Left lung (tissue), 10 donors: Measurements from ENCODE around the gene HSPB2. TPM values are rescaled to one million over a fixed set of nuclear protein-coding genes. Genes with fewer than 3 reads are reported as not detected.

Source experiments
- ATAC-seq: fragments of 200-7000 bp; cut with Tn5 transposase; one replicate; pipeline ENCODE4 v1.9.1; 2020; ENCODE audit warnings: moderate library complexity
- DNase-seq, 4 donors: peaks; one replicate each; pipeline ENCODE4 v3.0.0-alpha.2; 2013 to 2020
- H3K27ac ChIP-seq, 2 donors: fragments of 200-600 bp; sonication (generic) in 1 of 2; one replicate each; pipeline versions ENCODE4 v1.5.0 to v1.8.0; 2020 to 2021
- H3K27me3 ChIP-seq, 2 donors: fragments of 200-600 bp; sonication (generic) in 1 of 2; one replicate each; pipeline versions ENCODE4 v1.5.0 to v1.8.0; 2020 to 2021
- H3K36me3 ChIP-seq, 2 donors: fragments of 200-600 bp; sonication (generic) in 1 of 2; one replicate each; pipeline versions ENCODE4 v1.5.0 to v1.8.0; 2020 to 2021
- H3K4me1 ChIP-seq, 2 donors: fragments of 200-600 bp; one replicate each; pipeline ENCODE4 v1.8.0; 2021
- H3K4me3 ChIP-seq, 2 donors: fragments of 200-600 bp; sonication (generic) in 1 of 2; one replicate each; pipeline versions ENCODE4 v1.5.0 to v1.8.0; 2020 to 2021; ENCODE audit warnings: mild to moderate bottlenecking in 1 of 2
- H3K9me3 ChIP-seq, 2 donors: fragments of 200-600 bp; sonication (generic) in 1 of 2; one replicate each; pipeline versions ENCODE4 v1.5.0 to v1.8.0; 2020 to 2021
- CTCF ChIP-seq, 2 donors: fragments of 200-600 bp; sonication (generic) in 1 of 2; IDR thresholded peaks; one replicate each; pipeline versions ENCODE4 v1.5.0 to v1.8.0; 2021; ENCODE audit warnings: antibody characterized with exemption in 2 of 2
- intact Hi-C, 2 donors: fragments of 100-400 bp; cut with DNase I; formaldehyde crosslinking; loops; one replicate each; pipeline versions ENCODE4 v1.11.2 to v1.14.2; 2022
- polyA plus RNA-seq, 6 donors: library from polyadenylated mRNA; unstranded; fragments of 120-200 nt; gene quantifications; one replicate each; pipeline ENCODE4 v1.2.1, GENCODE V29; 2013; ENCODE audit not compliant: insufficient read length in 6 of 6
- total RNA-seq, 2 donors: library from RNA; stranded (reverse); fragmentation: NEBNext Ultra II Directional; extraction: Animal tissue kit (Norgen Biotek cat#: 25700); gene quantifications; one replicate each; pipeline ENCODE4 v1.2.1, GENCODE V29; 2021
- donor health status: DM: no; HTN: yes; CAD: no.
- donor health status: DM: no; HTN: no; CAD: no.

Gene HSPB2
- total and polyA plus RNA-seq, 8 donors, result 3.7 to 7.2 (median 4.8) TPM

GRCh38 chr11:111945198-111945597 is 32.7 kb downstream of the HSPB2 start:
- ATAC-seq (no peak), DNase-seq (no peak)
- no peaks in the 10 kb centered on the region for H3K9me3 ChIP-seq
- no peak for TF ChIP-seq CTCF (IDR thresholded peaks at IDR 0.05)
- H3K27ac ChIP-seq, result peak overlapping the region in 1 of 2 donors; percentile 33
- H3K4me1 ChIP-seq, result peaks cover 4 to 7% of the 10 kb centered on the region in 2 donors
- no peak overlapping the region for H3K4me3 ChIP-seq
- no peaks in the 10 kb centered on the region for H3K27me3 ChIP-seq
- H3K36me3 ChIP-seq, result no peaks in the 10 kb centered on the region
- intact Hi-C loops, result no loop called here

GRCh38 chr11:111946499-111946898 is 34.0 kb downstream of the HSPB2 start:
- no peak for DNase-seq
- Histone ChIP-seq H3K27me3 (no peaks in the 10 kb centered on the region), H3K36me3 (no peaks in the 10 kb centered on the region), H3K27ac (no peak overlapping the region), H3K9me3 (no peaks in the 10 kb centered on the region), H3K4me1 (peaks cover 4 to 7% of the 10 kb centered on the region in 2 donors), H3K4me3 (no peak overlapping the region)
- intact Hi-C loops, result no loop called here
- ATAC-seq, result peak; percentile 52
- no peak for TF ChIP-seq CTCF (IDR thresholded peaks at IDR 0.05)

- ATAC-seq (no peak), DNase-seq (no peak)
- intact Hi-C loops, result no loop called here
- TF ChIP-seq CTCF (IDR thresholded peaks at IDR 0.05), result no peak
- Histone ChIP-seq H3K4me3 (no peak overlapping the region), H3K36me3 (no peaks in the 10 kb centered on the region), H3K4me1 (peaks cover 4 to 7% of the 10 kb centered on the region in 2 donors), H3K9me3 (no peaks in the 10 kb centered on the region), H3K27me3 (no peaks in the 10 kb centered on the region), H3K27ac (no peak overlapping the region)
These were observed 34.6 kb downstream of the HSPB2 start for GRCh38 chr11:111947143-111947542.

GRCh38 chr11:111949519-111950426 is 37.2 kb downstream of the HSPB2 start:
- Histone ChIP-seq H3K27me3 (no peaks in the 10 kb centered on the region), H3K27ac (no peak overlapping the region), H3K4me1 (no peaks in the 10 kb centered on the region), H3K36me3 (no peaks in the 10 kb centered on the region), H3K4me3 (no peak overlapping the region), H3K9me3 (no peaks in the 10 kb centered on the region)
- no peak for TF ChIP-seq CTCF (IDR thresholded peaks at IDR 0.05)
- intact Hi-C loops, result no loop called here
- ATAC-seq, result no peak
- no peak for DNase-seq

- Histone ChIP-seq H3K4me3 (no peak overlapping the region), H3K4me1 (no peaks in the 10 kb centered on the region), H3K27ac (no peak overlapping the region), H3K9me3 (no peaks in the 10 kb centered on the region), H3K36me3 (no peaks in the 10 kb centered on the region), H3K27me3 (no peaks in the 10 kb centered on the region)
- DNase-seq, result no peak
- ATAC-seq, result no peak
- intact Hi-C loops, result no loop called here
- TF ChIP-seq CTCF (IDR thresholded peaks at IDR 0.05), result no peak
These were observed 39.0 kb downstream of the HSPB2 start for GRCh38 chr11:111951565-111951964.
